MCF 10A (cell line): Measurements from ENCODE around the gene FOSL1. TPM values are rescaled to one million over a fixed set of nuclear protein-coding genes. Genes with fewer than 3 reads are reported as not detected.
"Not testable (repeated sequence)": the region's sequence is repeated elsewhere in the genome, so short reads cannot be mapped to it uniquely, and the experiment has no call there.

Experiments
- BruUV-seq: library from RNA; stranded (reverse); fragments of 400-500 nt; replicated peaks from 2 replicates; lab custom pipeline; 2021; lab: Mats Ljungman, UMichigan
- CTCF ChIA-PET: fragments of 300-600 bp; sonication (Branson Sonifier 250); formaldehyde crosslinking; extraction: SDS; loops from one replicate; lab custom pipeline; 2021; ENCODE audit warnings: antibody characterized with exemption, inconsistent platforms; lab: Yijun Ruan, JAX
- POLR2A ChIA-PET: fragments of 300-600, 350-650 bp; sonication (Branson Sonifier 250); formaldehyde crosslinking; extraction: SDS; loops from one replicate; lab custom pipeline; 2020; ENCODE audit warnings: antibody characterized with exemption, inconsistent platforms; lab: Yijun Ruan, JAX
- DNase-seq: peaks from one replicate; pipeline ENCODE4 v3.0.0-alpha.2; 2018; ENCODE audit not compliant: unreplicated experiment
- H3K27ac Mint-ChIP-seq: one replicate; pipeline ENCODE4 v1.8.0; 2022; ENCODE audit warnings: mild to moderate bottlenecking, low read depth, mixed read lengths; ENCODE audit not compliant: unreplicated experiment
- H3K27me3 Mint-ChIP-seq: one replicate; pipeline ENCODE4 v1.8.0; 2022; ENCODE audit warnings: mixed read lengths; ENCODE audit not compliant: insufficient read depth, unreplicated experiment
- H3K36me3 Mint-ChIP-seq: one replicate; pipeline ENCODE4 v1.8.0; 2022; ENCODE audit warnings: mild to moderate bottlenecking, moderate library complexity, mixed read lengths; ENCODE audit not compliant: insufficient read depth, unreplicated experiment
- H3K4me1 Mint-ChIP-seq: one replicate; pipeline ENCODE4 v1.8.0; 2022; ENCODE audit warnings: mixed read lengths; ENCODE audit not compliant: insufficient read depth, unreplicated experiment
- H3K4me3 Mint-ChIP-seq: one replicate; pipeline ENCODE4 v1.8.0; 2022; ENCODE audit warnings: mild to moderate bottlenecking, moderate library complexity, mixed read lengths; ENCODE audit not compliant: unreplicated experiment
- H3K9me3 Mint-ChIP-seq: one replicate; pipeline ENCODE4 v1.8.0; 2022; ENCODE audit warnings: mixed read lengths; ENCODE audit not compliant: unreplicated experiment
- CTCF ChIP-seq: fragments of 200-600 bp; IDR thresholded peaks from one replicate; pipeline ENCODE4 v1.8.0; 2022; ENCODE audit warnings: antibody characterized with exemption, mild to moderate bottlenecking; ENCODE audit not compliant: unreplicated experiment
- intact Hi-C: fragments of 100-400 bp; cut with micrococcal nuclease; formaldehyde crosslinking; loops from 2 replicates; pipeline ENCODE4 v1.14.1; 2022
- total RNA-seq: library from RNA; stranded (reverse); gene quantifications from 2 replicates; pipeline ENCODE4 v1.2.3, GENCODE V29; 2022

The FOSL1 gene
- total RNA-seq, 1 experiment from 2014 or later, result 124 TPM

DNA sequence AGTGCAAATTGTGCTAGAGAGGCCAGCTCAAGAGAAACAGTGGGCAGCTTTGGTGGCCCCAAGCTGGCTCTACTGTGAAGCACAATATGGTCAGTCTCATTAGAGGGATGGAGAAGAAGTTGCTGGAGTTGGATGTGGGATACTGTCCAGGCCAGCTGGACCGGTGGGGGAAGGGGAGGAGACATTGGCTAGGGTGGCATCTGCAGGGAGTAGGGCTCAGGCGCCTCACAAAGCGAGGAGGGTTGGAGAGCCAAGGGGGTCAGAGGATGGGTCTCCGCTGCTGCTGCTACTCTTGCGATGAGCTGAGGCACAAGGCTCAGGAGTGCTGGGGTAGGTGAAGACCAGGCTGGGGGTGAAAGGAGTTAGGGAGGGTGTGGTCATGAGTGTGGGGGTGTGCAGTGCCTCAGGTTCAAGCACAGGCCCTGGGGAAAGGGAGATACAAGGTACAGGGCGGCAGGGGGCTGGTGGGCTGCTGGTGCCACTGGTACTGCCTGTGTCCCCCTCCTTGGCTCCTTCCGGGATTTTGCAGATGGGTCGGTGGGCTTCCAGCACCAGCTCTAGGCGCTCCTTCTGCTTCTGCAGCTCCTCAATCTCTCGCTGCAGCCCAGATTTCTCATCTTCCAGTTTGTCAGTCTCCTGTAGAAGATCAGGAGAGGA, 7.4 kb downstream of the FOSL1 start:
- DNase-seq, result no peak
- Mint-ChIP-seq H3K4me3 (peak overlapping the region; percentile 90), H3K36me3 (peaks cover 75% of the 10 kb centered on the region), H3K27me3 (no peaks in the 10 kb centered on the region), H3K27ac (peak overlapping the region; percentile 71), H3K9me3 (no peaks in the 10 kb centered on the region), H3K4me1 (peaks cover 54% of the 10 kb centered on the region)
- no peak for TF ChIP-seq CTCF
- POLR2A ChIA-PET, result interaction anchor here (1.1 to 9.9 kb wide), 6 partner anchors 6 to 188 kb away, joined by 3 to 222 read pairs (median 56); partner anchors contain the start of genes CFL1, FOSL1 and MUS81
- intact Hi-C loops, result no loop called here
- CTCF ChIA-PET, result interaction anchor here (0.6 to 1.6 kb wide), 5 partner anchors 9 to 96 kb away, joined by 3 to 5 read pairs (median 4); no protein-coding TSS in a partner anchor
- no TSS peak for BruUV-seq

- DNase-seq, intact Hi-C loops, H3K9me3 Mint-ChIP-seq, BruUV-seq, H3K27me3 Mint-ChIP-seq: not testable (repeated sequence)
- peaks cover 72% of the 10 kb centered on the region for H3K36me3 Mint-ChIP-seq
- H3K27ac Mint-ChIP-seq, result peak overlapping the region; percentile 71
- ChIA-PET POLR2A (interaction anchor here (1.1 to 9.9 kb wide), 8 partner anchors 7 to 188 kb away, joined by 3 to 222 read pairs (median 31); partner anchors contain the start of genes C11orf68, CFL1, FOSL1 and MUS81), CTCF (interaction anchor here (0.6 to 5.2 kb wide), 5 partner anchors 8 to 125 kb away, joined by 3 to 27 read pairs (median 3); no protein-coding TSS in a partner anchor)
- peak overlapping the region; percentile 90 for H3K4me3 Mint-ChIP-seq
- H3K4me1 Mint-ChIP-seq, result peaks cover 47% of the 10 kb centered on the region
These were observed 8.0 kb downstream of the FOSL1 start for GRCh38 chr11:65892137-65892540.

- H3K9me3 Mint-ChIP-seq, result no peaks in the 10 kb centered on the region
- peaks cover 41% of the 10 kb centered on the region for H3K4me1 Mint-ChIP-seq
- peaks cover 72% of the 10 kb centered on the region for H3K36me3 Mint-ChIP-seq
These were observed 8.7 kb downstream of the FOSL1 start for GRCh38 chr11:65891219-65892136.

More at GRCh38 chr11:65891219-65892136, 8.7 kb downstream of the FOSL1 start:
- peak overlapping the region; percentile 90 for H3K4me3 Mint-ChIP-seq
- BruUV-seq, result TSS peak; percentile 68
- no peak for TF ChIP-seq CTCF
- peak overlapping the region; percentile 90 for H3K27ac Mint-ChIP-seq
- DNase-seq, result peak; percentile 41
- intact Hi-C loops, result loop anchor here (1.0 kb wide), 1 partner anchor 20 kb away; no protein-coding TSS in a partner anchor
- H3K27me3 Mint-ChIP-seq, result no peaks in the 10 kb centered on the region
- CTCF ChIA-PET, result interaction anchor here (0.6 to 9.0 kb wide), 9 partner anchors 9 to 124 kb away, joined by 3 to 203 read pairs (median 5); partner anchors contain the start of gene FOSL1
- POLR2A ChIA-PET, result interaction anchor here (0.6 to 9.9 kb wide), 31 partner anchors 8 to 877 kb away, joined by 3 to 222 read pairs (median 5); partner anchors contain the start of genes BANF1, C11orf68, CFL1 and EIF1AD
